ENCODE measurements around the gene KCNJ15. TPM values are rescaled to one million over a fixed set of nuclear protein-coding genes. Genes with fewer than 3 reads are reported as not detected.

The KCNJ15 gene
- not detected in 2 replicates for total RNA-seq
- 0.27 TPM in 1 of 2 replicates, not detected in the other for polyA plus RNA-seq

DNA sequence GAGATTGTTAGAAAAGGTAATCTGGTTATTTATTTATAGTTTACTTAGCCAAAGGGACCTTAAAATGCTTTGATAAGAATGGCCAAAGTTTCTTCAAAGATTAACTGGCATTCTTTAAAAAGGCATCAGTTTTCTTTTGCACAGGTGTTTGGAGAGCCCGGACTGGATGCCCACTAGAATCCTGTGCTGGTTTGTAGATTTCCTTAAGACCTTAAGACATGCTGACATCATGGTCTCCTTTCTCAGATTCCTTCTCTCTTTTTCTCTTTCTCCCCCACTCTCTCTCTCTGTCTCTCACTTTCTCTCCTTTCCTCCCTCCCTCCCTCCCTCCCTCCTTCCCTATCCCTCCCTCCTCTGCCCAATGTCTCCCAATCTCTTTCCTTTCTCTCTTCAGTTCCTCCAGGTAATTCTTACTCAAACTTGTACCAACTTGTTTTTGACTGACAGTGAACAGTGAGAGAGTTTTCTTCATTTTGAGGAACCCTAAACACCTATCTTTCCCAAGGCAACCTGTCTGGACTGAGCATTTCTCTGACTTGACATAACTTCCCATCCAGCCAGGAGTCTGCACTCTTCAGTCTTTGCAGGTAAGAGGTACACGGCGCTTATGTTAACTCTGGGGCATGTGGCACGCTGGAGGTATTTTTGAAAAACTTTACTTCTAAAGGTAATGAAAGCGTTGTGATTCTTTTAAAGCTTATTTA is at the start of gene KCNJ15:
KCNJ15 (plus strand) TSS at position 393 of the 704 bp plus-strand sequence. CDS start 42,271 bp downstream, outside the sequence.
- H3K4me1 ChIP-seq (ENCODE audit: low read depth), result no peaks in the 10 kb centered on the region
- no peak for DNase-seq (ENCODE audit: low read depth in 1 of 2, low spot score in 1 of 2)
- H3K27ac ChIP-seq, result no peak within 1 kb of the TSS
- H3K36me3 ChIP-seq, result no peaks in the 10 kb centered on the region
- H3K4me3 ChIP-seq, result no peak within 1 kb of the TSS
- no peaks in the 10 kb centered on the region for H3K9me3 ChIP-seq (ENCODE audit: low read depth)
- peaks cover 4% of the 10 kb centered on the region for H3K27me3 ChIP-seq
- TF ChIP-seq, protein P1, sequence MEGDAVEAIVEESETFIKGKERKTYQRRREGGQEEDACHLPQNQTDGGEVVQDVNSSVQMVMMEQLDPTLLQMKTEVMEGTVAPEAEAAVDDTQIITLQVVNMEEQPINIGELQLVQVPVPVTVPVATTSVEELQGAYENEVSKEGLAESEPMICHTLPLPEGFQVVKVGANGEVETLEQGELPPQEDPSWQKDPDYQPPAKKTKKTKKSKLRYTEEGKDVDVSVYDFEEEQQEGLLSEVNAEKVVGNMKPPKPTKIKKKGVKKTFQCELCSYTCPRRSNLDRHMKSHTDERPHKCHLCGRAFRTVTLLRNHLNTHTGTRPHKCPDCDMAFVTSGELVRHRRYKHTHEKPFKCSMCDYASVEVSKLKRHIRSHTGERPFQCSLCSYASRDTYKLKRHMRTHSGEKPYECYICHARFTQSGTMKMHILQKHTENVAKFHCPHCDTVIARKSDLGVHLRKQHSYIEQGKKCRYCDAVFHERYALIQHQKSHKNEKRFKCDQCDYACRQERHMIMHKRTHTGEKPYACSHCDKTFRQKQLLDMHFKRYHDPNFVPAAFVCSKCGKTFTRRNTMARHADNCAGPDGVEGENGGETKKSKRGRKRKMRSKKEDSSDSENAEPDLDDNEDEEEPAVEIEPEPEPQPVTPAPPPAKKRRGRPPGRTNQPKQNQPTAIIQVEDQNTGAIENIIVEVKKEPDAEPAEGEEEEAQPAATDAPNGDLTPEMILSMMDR (IDR thresholded peaks at IDR 0.05; ENCODE audit: low read depth, low read length), result no peak

DNA sequence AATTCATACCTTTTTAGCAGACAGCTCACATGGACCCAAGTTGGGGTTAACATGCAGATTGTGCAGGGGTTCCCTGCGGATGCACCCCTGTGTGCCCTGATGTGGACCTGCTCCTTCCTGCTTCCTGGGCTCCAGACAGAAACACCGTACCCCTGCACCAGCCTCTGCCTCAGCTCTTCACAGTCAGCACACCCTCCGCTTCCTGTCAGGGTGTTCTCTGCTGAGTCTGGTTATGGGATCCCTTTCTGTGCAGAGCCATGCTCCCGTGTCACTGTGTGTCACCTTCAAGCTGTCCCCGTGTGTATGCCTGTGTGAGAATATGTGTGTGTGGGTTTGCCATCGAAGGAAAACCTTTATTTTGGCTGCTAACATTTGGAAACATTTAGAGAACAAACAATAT is 48.7 kb upstream of the KCNJ15 start:
- H3K4me1 ChIP-seq (ENCODE audit: low read depth), result no peaks in the 10 kb centered on the region
- TF ChIP-seq, protein P1 (IDR thresholded peaks at IDR 0.05; ENCODE audit: low read depth, low read length), result no peak
- no peaks in the 10 kb centered on the region for H3K9me3 ChIP-seq (ENCODE audit: low read depth)
- H3K4me3 ChIP-seq, result no peak overlapping the region
- no peak overlapping the region for H3K27ac ChIP-seq
- H3K36me3 ChIP-seq, result no peaks in the 10 kb centered on the region
- H3K27me3 ChIP-seq, result no peaks in the 10 kb centered on the region
- no peak for DNase-seq (ENCODE audit: low read depth in 1 of 2, low spot score in 1 of 2)

DNA sequence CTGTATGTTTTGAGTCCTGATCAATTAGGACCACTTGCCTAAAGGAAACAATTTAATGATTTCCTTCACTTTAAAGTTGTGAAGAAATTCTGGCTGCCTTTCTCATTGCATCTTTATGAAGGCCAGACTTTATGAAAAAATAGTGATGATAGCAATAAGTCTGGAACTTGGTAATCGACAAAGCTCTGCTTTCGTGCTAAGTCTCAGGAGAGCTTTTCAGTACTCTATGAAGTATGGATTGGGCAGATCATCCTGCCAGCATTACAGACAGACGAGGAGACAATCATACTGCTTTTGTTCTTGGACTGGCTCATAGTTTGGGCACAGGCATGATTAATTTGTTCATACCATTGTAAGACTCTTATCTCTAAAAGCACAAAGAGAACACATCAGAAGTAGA is 45.5 kb upstream of the KCNJ15 start:
- H3K36me3 ChIP-seq, result no peaks in the 10 kb centered on the region
- no peaks in the 10 kb centered on the region for H3K4me1 ChIP-seq (ENCODE audit: low read depth)
- no peak for DNase-seq (ENCODE audit: low read depth in 1 of 2, low spot score in 1 of 2)
- H3K4me3 ChIP-seq, result no peak overlapping the region
- TF ChIP-seq, protein P1 (IDR thresholded peaks at IDR 0.05; ENCODE audit: low read depth, low read length), result no peak
- no peak overlapping the region for H3K27ac ChIP-seq
- H3K27me3 ChIP-seq, result no peaks in the 10 kb centered on the region
- no peaks in the 10 kb centered on the region for H3K9me3 ChIP-seq (ENCODE audit: low read depth)

DNA sequence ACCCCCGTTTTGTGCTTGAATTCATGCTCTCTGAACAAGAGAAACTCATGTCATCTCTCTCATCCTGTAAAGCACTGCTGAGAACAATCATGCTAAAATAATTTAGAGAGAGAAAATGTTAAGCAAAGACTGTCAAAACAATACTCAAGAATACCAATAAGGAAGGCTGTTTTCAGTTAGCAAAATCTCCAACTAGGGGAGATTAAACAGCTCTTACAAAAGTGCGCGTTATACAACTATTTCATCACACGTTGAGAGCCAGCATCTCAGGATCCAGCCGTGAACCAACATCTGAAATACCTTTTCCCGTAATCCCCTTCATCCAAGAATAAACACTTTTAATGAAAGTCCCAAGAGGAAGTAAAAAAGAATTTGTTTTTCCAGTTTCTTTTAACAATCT is 44.1 kb upstream of the KCNJ15 start:
- H3K9me3 ChIP-seq (ENCODE audit: low read depth), result no peaks in the 10 kb centered on the region
- TF ChIP-seq, protein P1 (IDR thresholded peaks at IDR 0.05; ENCODE audit: low read depth, low read length), result no peak
- no peak overlapping the region for H3K4me3 ChIP-seq
- H3K27ac ChIP-seq, result no peak overlapping the region
- no peak for DNase-seq (ENCODE audit: low read depth in 1 of 2, low spot score in 1 of 2)
- H3K4me1 ChIP-seq (ENCODE audit: low read depth), result no peaks in the 10 kb centered on the region
- no peaks in the 10 kb centered on the region for H3K36me3 ChIP-seq
- no peaks in the 10 kb centered on the region for H3K27me3 ChIP-seq

DNA sequence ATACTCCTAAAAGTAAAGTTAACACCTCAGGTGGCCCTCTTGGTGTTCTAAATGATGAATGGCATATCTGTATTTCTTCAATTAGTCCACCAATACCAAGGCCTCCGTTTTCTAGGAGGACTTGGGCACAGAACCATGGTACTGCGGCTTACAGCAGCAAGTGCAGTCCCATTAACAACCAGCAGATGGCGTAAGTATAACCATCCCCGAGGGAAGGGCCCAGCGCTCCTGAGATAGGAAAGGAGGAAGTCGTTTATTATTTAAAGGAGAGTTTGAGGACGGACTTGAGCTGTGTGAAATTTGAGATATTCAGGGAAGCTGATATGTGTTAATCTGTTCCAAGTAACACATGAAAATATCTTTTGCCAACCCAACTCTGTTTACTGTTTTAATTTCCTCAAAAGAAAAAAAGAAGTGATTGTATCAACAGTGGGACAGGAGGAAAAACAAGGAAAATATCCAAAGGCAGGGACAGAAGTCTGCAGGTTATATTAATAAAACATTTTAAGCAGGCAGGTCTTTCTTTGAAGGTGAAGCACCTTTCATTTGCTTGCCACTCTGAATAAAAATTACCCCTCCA is 37.7 kb upstream of the KCNJ15 start:
- Histone ChIP-seq H3K36me3 (no peaks in the 10 kb centered on the region), H3K27me3 (no peaks in the 10 kb centered on the region), H3K9me3 (ENCODE audit: low read depth) (no peaks in the 10 kb centered on the region), H3K27ac (no peak overlapping the region), H3K4me1 (ENCODE audit: low read depth) (no peaks in the 10 kb centered on the region), H3K4me3 (no peak overlapping the region)
- DNase-seq (ENCODE audit: low read depth in 1 of 2, low spot score in 1 of 2), result peak; percentile 75 to 87
- TF ChIP-seq, protein P1 (IDR thresholded peaks at IDR 0.05; ENCODE audit: low read depth, low read length), result peak; percentile 94
